Measurements from ENCODE around the gene RSRC1.

GRCh38 chr3:158095111-158095813, 14.6 kb upstream of the RSRC1 start:
- no peak for TF ChIP-seq CTCF (IDR thresholded peaks at IDR 0.05; ENCODE audit: insufficient read depth, low read length, poor library complexity, severe bottlenecking)
- no peak for TF ChIP-seq EZH2phosphoT487 (conservative IDR thresholded peaks at IDR 0.05; ENCODE audit: low read length)

All from SU-DHL-6 (cell line).